NT2/D1 (cell line): ENCODE data around the gene SRSF8.

Experiments
- SUZ12 ChIP-seq: IDR thresholded peaks from 2 replicates; pipeline ENCODE4 v1.6.1; 2011; ENCODE audit not compliant: insufficient read length, insufficient read depth; ENCODE audit errors: extremely low read depth
- YY1 ChIP-seq: IDR thresholded peaks from 2 replicates; pipeline ENCODE4 v1.6.1; 2011; ENCODE audit not compliant: insufficient read length, insufficient read depth
- ZNF274 ChIP-seq: IDR thresholded peaks from 2 replicates; pipeline ENCODE4 v1.6.1; 2011; ENCODE audit warnings: mild to moderate bottlenecking, low read depth, low read length

DNA sequence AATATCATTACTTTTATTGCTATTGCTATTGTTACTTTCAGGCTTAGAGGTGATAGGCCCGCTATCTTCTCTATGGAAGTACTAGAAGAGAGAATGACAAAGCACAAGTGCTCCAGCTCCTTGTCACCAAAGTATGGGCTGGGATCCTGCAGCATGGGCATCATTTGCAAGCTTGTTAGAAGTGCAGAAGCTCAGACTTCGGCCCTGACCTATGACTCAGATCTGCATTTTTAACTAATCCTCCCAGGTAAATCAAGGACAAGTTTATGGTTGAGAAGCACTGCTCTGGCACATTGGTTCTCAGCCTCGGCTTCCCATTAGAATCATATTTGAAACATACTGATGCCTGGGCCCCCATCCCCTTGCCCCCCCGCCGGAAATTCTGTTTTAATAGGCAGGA is 14.3 kb downstream of the SRSF8 start:
- TF ChIP-seq ZNF274 (no peak), YY1 (no peak), SUZ12 (no peak)
